Measurements from ENCODE around the gene PLEKHG5.

GRCh38 chr1:6509220-6509918, 17.9 kb upstream of the PLEKHG5 start:
- TF ChIP-seq, protein P1, sequence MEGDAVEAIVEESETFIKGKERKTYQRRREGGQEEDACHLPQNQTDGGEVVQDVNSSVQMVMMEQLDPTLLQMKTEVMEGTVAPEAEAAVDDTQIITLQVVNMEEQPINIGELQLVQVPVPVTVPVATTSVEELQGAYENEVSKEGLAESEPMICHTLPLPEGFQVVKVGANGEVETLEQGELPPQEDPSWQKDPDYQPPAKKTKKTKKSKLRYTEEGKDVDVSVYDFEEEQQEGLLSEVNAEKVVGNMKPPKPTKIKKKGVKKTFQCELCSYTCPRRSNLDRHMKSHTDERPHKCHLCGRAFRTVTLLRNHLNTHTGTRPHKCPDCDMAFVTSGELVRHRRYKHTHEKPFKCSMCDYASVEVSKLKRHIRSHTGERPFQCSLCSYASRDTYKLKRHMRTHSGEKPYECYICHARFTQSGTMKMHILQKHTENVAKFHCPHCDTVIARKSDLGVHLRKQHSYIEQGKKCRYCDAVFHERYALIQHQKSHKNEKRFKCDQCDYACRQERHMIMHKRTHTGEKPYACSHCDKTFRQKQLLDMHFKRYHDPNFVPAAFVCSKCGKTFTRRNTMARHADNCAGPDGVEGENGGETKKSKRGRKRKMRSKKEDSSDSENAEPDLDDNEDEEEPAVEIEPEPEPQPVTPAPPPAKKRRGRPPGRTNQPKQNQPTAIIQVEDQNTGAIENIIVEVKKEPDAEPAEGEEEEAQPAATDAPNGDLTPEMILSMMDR (IDR thresholded peaks at IDR 0.05; ENCODE audit: low read length), result no peak
- TF ChIP-seq EZH2 (IDR thresholded peaks at IDR 0.05; ENCODE audit: borderline replicate concordance, low read length), result no peak
